Ecto neural progenitor cell (in vitro differentiated cells): ENCODE results near the gene COPG1.
"Not testable (repeated sequence)": the region's sequence is repeated elsewhere in the genome, so short reads cannot be mapped to it uniquely, and the experiment has no call there.

Experiments
- DNase-seq: peaks from one replicate; pipeline ENCODE4 v3.0.0-alpha.2; 2018; ENCODE audit warnings: low spot score

Gene COPG1

GRCh38 chr3:129240436-129240835 lies 9.0 kb upstream of the COPG1 start:
- no peak for DNase-seq

GRCh38 chr3:129245141-129245540 lies 4.3 kb upstream of the COPG1 start:
- DNase-seq: no peak

GRCh38 chr3:129245641-129246306 lies 3.6 kb upstream of the COPG1 start:
- peak; percentile 86 for DNase-seq

- DNase-seq: no peak
Observed at GRCh38 chr3:129246636-129247035, 2.8 kb upstream of the COPG1 start.

GRCh38 chr3:129248286-129248979 lies 973 bp upstream of the COPG1 start:
- no peak for DNase-seq

GRCh38 chr3:129252748-129253147 lies 3.3 kb downstream of the COPG1 start:
- DNase-seq: no peak

GRCh38 chr3:129254536-129255230 lies 5.3 kb downstream of the COPG1 start:
- no peak for DNase-seq

- DNase-seq: no peak
Observed at GRCh38 chr3:129256270-129256669, 6.9 kb downstream of the COPG1 start.

- no peak for DNase-seq
Observed at GRCh38 chr3:129257609-129258008, 8.2 kb downstream of the COPG1 start.

GRCh38 chr3:129259612-129260477 lies 10.4 kb downstream of the COPG1 start:
- no peak for DNase-seq

GRCh38 chr3:129260606-129261005 lies 11.2 kb downstream of the COPG1 start:
- DNase-seq: no peak

GRCh38 chr3:129261894-129262293 lies 12.5 kb downstream of the COPG1 start:
- no peak for DNase-seq

GRCh38 chr3:129263161-129263910 lies 13.9 kb downstream of the COPG1 start:
- DNase-seq: no peak

GRCh38 chr3:129264994-129265393 lies 15.6 kb downstream of the COPG1 start:
- DNase-seq: not testable (repeated sequence)

GRCh38 chr3:129266651-129267050 lies 17.2 kb downstream of the COPG1 start:
- no peak for DNase-seq

GRCh38 chr3:129268396-129268795 lies 19.0 kb downstream of the COPG1 start:
- no peak for DNase-seq

- DNase-seq: no peak
Observed at GRCh38 chr3:129271674-129272073, 22.3 kb downstream of the COPG1 start.

- no peak for DNase-seq
Observed at GRCh38 chr3:129276385-129276784, 27.0 kb downstream of the COPG1 start.

GRCh38 chr3:129277829-129278271 lies 28.4 kb downstream of the COPG1 start:
- DNase-seq: peak; percentile 56

GRCh38 chr3:129278439-129278965 lies 29.1 kb downstream of the COPG1 start, which contains the start of gene HMCES:
Gene HMCES, plus strand, starts transcription at chr3:129278870. Its CDS starts 863 bp downstream, at chr3:129279733.
- peak; percentile 97 for DNase-seq
